ENCODE measurements around the gene TTC9B.

- no peak for TF ChIP-seq CTCF (IDR thresholded peaks at IDR 0.05)
- TF ChIP-seq EP300 (IDR thresholded peaks at IDR 0.05) = no peak
- TF ChIP-seq POLR2A (IDR thresholded peaks at IDR 0.05; ENCODE audit: low read depth) = no peak
These were observed 26.1 kb downstream of the TTC9B start for GRCh38 chr19:40191836-40192646.
